GM23248 (cell line): Measurements from ENCODE around the gene LANCL1. TPM values are rescaled to one million over a fixed set of nuclear protein-coding genes. Genes with fewer than 3 reads are reported as not detected.
"Not testable (repeated sequence)": the region's sequence is repeated elsewhere in the genome, so short reads cannot be mapped to it uniquely, and the experiment has no call there.

Experiments
- DNase-seq: peaks from one replicate; pipeline ENCODE4 v3.0.0-alpha.2; 2015
- H2AFZ ChIP-seq: fragments of 200-600 bp; sonication (generic); 2 replicates; pipeline ENCODE4 v1.6.1; 2016; ENCODE audit warnings: antibody characterized with exemption
- H3F3A ChIP-seq: fragments of 200-600 bp; sonication (generic); 2 replicates; pipeline ENCODE4 v1.6.1; 2016; ENCODE audit warnings: mild to moderate bottlenecking, antibody characterized with exemption, mixed run types; ENCODE audit not compliant: insufficient read depth
- H3K27ac ChIP-seq: fragments of 200-600 bp; sonication (generic); 2 replicates; pipeline ENCODE4 v1.5.1; 2016; ENCODE audit warnings: mild to moderate bottlenecking
- H3K27me3 ChIP-seq: fragments of 200-600 bp; sonication (generic); replicated peaks from 2 replicates; pipeline ENCODE4 v1.6.1; 2016; ENCODE audit warnings: mild to moderate bottlenecking; ENCODE audit not compliant: insufficient read depth
- H3K36me3 ChIP-seq: fragments of 200-600 bp; sonication (generic); 2 replicates; pipeline ENCODE4 v1.6.1; 2016; ENCODE audit warnings: low read depth, mild to moderate bottlenecking
- H3K4me1 ChIP-seq: fragments of 200-600 bp; sonication (generic); 2 replicates; pipeline ENCODE4 v1.6.1; 2016; ENCODE audit warnings: mild to moderate bottlenecking; ENCODE audit not compliant: insufficient read depth
- H3K4me2 ChIP-seq: fragments of 200-600 bp; sonication (generic); one replicate; pipeline ENCODE4 v1.6.1; 2016; ENCODE audit warnings: mild to moderate bottlenecking; ENCODE audit not compliant: unreplicated experiment
- H3K4me3 ChIP-seq: fragments of 200-600 bp; sonication (generic); 2 replicates; pipeline ENCODE4 v1.5.1; 2016; ENCODE audit warnings: mild to moderate bottlenecking
- H3K79me2 ChIP-seq: fragments of 200-600 bp; sonication (generic); 2 replicates; pipeline ENCODE4 v1.6.1; 2016; ENCODE audit warnings: mild to moderate bottlenecking; ENCODE audit not compliant: insufficient read depth
- H3K9ac ChIP-seq: fragments of 200-600 bp; sonication (generic); 2 replicates; pipeline ENCODE4 v1.6.1; 2016; ENCODE audit warnings: mild to moderate bottlenecking
- H3K9me2 ChIP-seq: fragments of 200-600 bp; sonication (generic); 2 replicates; pipeline ENCODE4 v1.6.1; 2016; ENCODE audit warnings: mixed run types, mild to moderate bottlenecking, moderate library complexity; ENCODE audit not compliant: insufficient read depth
- H3K9me3 ChIP-seq: fragments of 200-600 bp; sonication (generic); one replicate; pipeline ENCODE4 v1.6.1; 2017; ENCODE audit warnings: low read depth
- H4K20me1 ChIP-seq: fragments of 200-600 bp; sonication (generic); 2 replicates; pipeline ENCODE4 v1.6.0; 2016; ENCODE audit not compliant: insufficient read depth
- EZH2 ChIP-seq: fragments of 200-600 bp; sonication (generic); IDR thresholded peaks from 2 replicates; pipeline ENCODE4 v1.6.1; 2018; ENCODE audit warnings: antibody characterized with exemption, mild to moderate bottlenecking; ENCODE audit not compliant: insufficient read depth, poor library complexity, severe bottlenecking
- EZH2phosphoT487 ChIP-seq: fragments of 200-600 bp; sonication (generic); IDR thresholded peaks from 2 replicates; pipeline ENCODE4 v1.6.1; 2018; ENCODE audit warnings: antibody characterized with exemption, moderate library complexity, mild to moderate bottlenecking, low read depth; ENCODE audit not compliant: insufficient read depth
- WGBS, 2 experiments: methylation state at CpG; one replicate each; pipeline ENCODE4 v1.1.6; 2015 to 2017; ENCODE audit warnings: low lambda C conversion rate in 2 of 2, low coverage in 1 of 2; ENCODE audit errors: missing lambda C conversion rate in 2 of 2; 5-methylcytosine and 5-hydroxymethylcytosine counted together
- in situ Hi-C: fragments of 300-500 bp; cut with MboI; formaldehyde crosslinking; loops from 2 replicates; pipeline ENCODE4 v1.15.0; 2020
- polyA plus RNA-seq: library from polyadenylated mRNA; unstranded; fragments of >200 nt; fragmentation: Nextera tagmentation; extraction: Ambion mirVana; gene quantifications from 2 replicates; pipeline ENCODE4 v1.2.1, GENCODE V29; 2016
- total RNA-seq: library from RNA; depleted of rRNA; stranded (reverse); fragments of >200 nt; shearing (Covaris generic); gene quantifications from 2 replicates; pipeline ENCODE4 v1.2.3, GENCODE V29; 2014

Gene LANCL1
- total and polyA plus RNA-seq, 2 experiments from 2014 or later: 33.8 to 37.9 TPM

GRCh38 chr2:210458395-210458794 is 18.2 kb downstream of the LANCL1 start:
- Histone ChIP-seq H3K27ac (no peak overlapping the region), H3K79me2 (no peaks in the 10 kb centered on the region), H3K36me3 (peaks cover 20% of the 10 kb centered on the region), H3K4me2 (no peak overlapping the region), H3K9me2 (no peaks in the 10 kb centered on the region), H3K9ac (no peak overlapping the region), H3K4me1 (peaks cover 8% of the 10 kb centered on the region; the same call in 1 of the 2 replicates), H3K27me3 (no peaks in the 10 kb centered on the region), H2AFZ (no peak overlapping the region), H4K20me1 (no peaks in the 10 kb centered on the region), H3K9me3 (no peaks in the 10 kb centered on the region), H3F3A (no peaks in the 10 kb centered on the region), H3K4me3 (no peak overlapping the region)
- 94 to 99% methylated on average over 4 of the region's 4 CpGs for WGBS, 2 experiments
- in situ Hi-C loops: no loop called here
- no peak for DNase-seq
- TF ChIP-seq EZH2 (no peak), EZH2phosphoT487 (no peak)

- no peak for DNase-seq
These were observed 20.0 kb downstream of the LANCL1 start for GRCh38 chr2:210456571-210456970.

GRCh38 chr2:210454336-210454735 is 22.2 kb downstream of the LANCL1 start:
- TF ChIP-seq EZH2: no peak
- TF ChIP-seq EZH2phosphoT487: no peak
- 96% methylated on average over 8 of the region's 8 CpGs for WGBS, 2 experiments
- Histone ChIP-seq H3K79me2 (peaks cover 16% of the 10 kb centered on the region), H3K27me3 (no peaks in the 10 kb centered on the region), H3K9me3 (no peaks in the 10 kb centered on the region), H2AFZ (no peak overlapping the region), H3K4me2 (no peak overlapping the region), H3K36me3 (peaks cover 34% of the 10 kb centered on the region), H3K9ac (no peak overlapping the region), H3K4me3 (no peak overlapping the region), H4K20me1 (no peaks in the 10 kb centered on the region), H3K27ac (no peak overlapping the region), H3F3A (no peaks in the 10 kb centered on the region), H3K4me1 (no peaks in the 10 kb centered on the region), H3K9me2 (no peaks in the 10 kb centered on the region)
- DNase-seq: no peak
- in situ Hi-C loops: no loop called here

More at GRCh38 chr2:210456571-210456970, 20.0 kb downstream of the LANCL1 start:
- no peak overlapping the region for H3K27ac ChIP-seq
- H3K36me3 ChIP-seq: peaks cover 26% of the 10 kb centered on the region
- no peaks in the 10 kb centered on the region for H3K79me2 ChIP-seq
- in situ Hi-C loops: no loop called here
- no peak overlapping the region for H3K9ac ChIP-seq
- H4K20me1 ChIP-seq: no peaks in the 10 kb centered on the region
- no peak overlapping the region for H3K4me2 ChIP-seq
- no peaks in the 10 kb centered on the region for H3K4me1 ChIP-seq
- H3K27me3 ChIP-seq: no peaks in the 10 kb centered on the region
- H2AFZ ChIP-seq: no peak overlapping the region
- H3F3A ChIP-seq: no peaks in the 10 kb centered on the region
- no peaks in the 10 kb centered on the region for H3K9me2 ChIP-seq
- no peak overlapping the region for H3K4me3 ChIP-seq
- WGBS, 2 experiments: 95 to 97% methylated on average over 1 of the region's 1 CpG
- H3K9me3 ChIP-seq: no peaks in the 10 kb centered on the region
- TF ChIP-seq EZH2 (no peak), EZH2phosphoT487 (no peak)

- Histone ChIP-seq H3K4me3 (no peak overlapping the region), H3F3A (no peaks in the 10 kb centered on the region), H3K9ac (no peak overlapping the region), H3K4me2 (no peak overlapping the region), H3K79me2 (peaks cover 20% of the 10 kb centered on the region), H3K4me1 (no peaks in the 10 kb centered on the region), H3K36me3 (peaks cover 28% of the 10 kb centered on the region), H3K27me3 (no peaks in the 10 kb centered on the region), H2AFZ (no peak overlapping the region), H3K27ac (no peak overlapping the region), H4K20me1 (no peaks in the 10 kb centered on the region), H3K9me2 (no peaks in the 10 kb centered on the region), H3K9me3 (no peaks in the 10 kb centered on the region)
- in situ Hi-C loops: no loop called here
- DNase-seq: no peak
- 83 to 91% methylated on average over 2 of the region's 2 CpGs for WGBS, 2 experiments
- no peak for TF ChIP-seq EZH2phosphoT487
- no peak for TF ChIP-seq EZH2
These were observed 24.4 kb downstream of the LANCL1 start for GRCh38 chr2:210452194-210452593.

GRCh38 chr2:210450942-210451341 is 25.6 kb downstream of the LANCL1 start:
- H4K20me1 ChIP-seq, DNase-seq, H3K9me3 ChIP-seq, H3F3A ChIP-seq, H3K4me3 ChIP-seq, in situ Hi-C loops, H3K4me1 ChIP-seq, H3K27me3 ChIP-seq, H3K27ac ChIP-seq, H3K4me2 ChIP-seq, H3K9ac ChIP-seq, H3K9me2 ChIP-seq, H2AFZ ChIP-seq: not testable (repeated sequence)
- Histone ChIP-seq H3K79me2 (peaks cover 29% of the 10 kb centered on the region), H3K36me3 (peaks cover 24% of the 10 kb centered on the region; the same call in 1 of the 2 replicates)
- 75 to 81% methylated on average over 3 of the region's 3 CpGs for WGBS, 2 experiments
